ENCODE data around the gene MAPKAPK5. TPM values are rescaled to one million over a fixed set of nuclear protein-coding genes. Genes with fewer than 3 reads are reported as not detected.

MAPKAPK5 gene
- total RNA-seq, 3 donors from 2014 or later = 38.2 to 59.7 (median 40.0) TPM

GRCh38 chr12:111881716-111882115 is 39.7 kb downstream of the MAPKAPK5 start:
- DNase-seq (ENCODE audit: low spot score in 2 of 2) = no peak
- no peaks in the 10 kb centered on the region for H3K4me1 ChIP-seq
- intact Hi-C loops (cut with DNase I; ENCODE audit: low total_unique reads) = no loop called here
- no peak overlapping the region for H3K27ac ChIP-seq
- H3K4me3 ChIP-seq = no peak overlapping the region
- H3K27me3 ChIP-seq = no peaks in the 10 kb centered on the region
- no peaks in the 10 kb centered on the region for H3K9me3 ChIP-seq
- H3K36me3 ChIP-seq = no peaks in the 10 kb centered on the region
- no peak for TF ChIP-seq CTCF (IDR thresholded peaks at IDR 0.05)
- no peak for TF ChIP-seq POLR2AphosphoS5 (IDR thresholded peaks at IDR 0.05)
- TF ChIP-seq POLR2A (IDR thresholded peaks at IDR 0.05) = no peak

DNA sequence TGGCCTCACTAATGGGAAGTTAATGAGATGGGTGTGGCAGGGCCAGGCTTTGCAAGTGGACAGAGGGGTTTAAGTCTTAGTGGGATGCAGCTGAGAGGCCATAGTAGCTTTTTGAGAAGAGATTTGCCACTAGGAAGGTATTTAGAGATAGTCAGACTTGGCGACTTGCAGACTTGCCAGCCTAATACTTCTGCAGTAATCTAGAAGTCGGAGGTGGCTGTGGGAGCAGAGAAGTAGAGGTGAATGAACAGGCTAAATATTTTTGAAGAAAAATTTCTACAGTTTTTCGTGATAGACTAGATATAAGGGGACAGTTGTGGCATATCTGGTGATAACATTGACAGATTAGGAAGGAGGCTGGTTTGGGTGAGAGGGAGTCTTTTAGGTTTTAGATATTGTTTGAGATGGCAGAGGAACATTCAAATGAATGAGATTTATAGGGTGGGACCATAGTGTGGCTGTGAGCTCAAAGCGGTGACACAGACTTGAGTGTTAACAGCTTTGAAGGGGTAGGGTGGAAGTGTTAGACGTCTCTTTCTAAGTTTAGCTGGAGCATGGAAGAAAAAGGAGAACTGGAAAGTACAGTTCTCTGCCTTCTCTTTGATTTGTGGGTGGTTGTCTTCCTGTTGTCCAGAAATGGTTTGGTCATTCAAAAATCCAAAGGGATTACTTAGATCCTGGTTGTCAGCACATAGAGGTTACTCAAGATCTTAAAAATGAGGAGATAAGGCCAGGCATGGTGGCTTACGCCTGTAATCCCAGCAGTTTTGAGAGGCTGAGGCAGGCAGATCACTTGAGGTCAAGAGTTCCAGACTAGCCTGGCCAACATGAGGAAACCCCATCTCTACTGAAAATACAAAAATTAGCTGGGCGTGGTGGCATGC is 44.9 kb downstream of the MAPKAPK5 start:
- no peaks in the 10 kb centered on the region for H3K9me3 ChIP-seq
- DNase-seq (ENCODE audit: low spot score in 2 of 2) = no peak
- H3K4me1 ChIP-seq = no peaks in the 10 kb centered on the region
- H3K4me3 ChIP-seq = no peak overlapping the region
- H3K36me3 ChIP-seq = no peaks in the 10 kb centered on the region
- no peak overlapping the region for H3K27ac ChIP-seq
- TF ChIP-seq CTCF (IDR thresholded peaks at IDR 0.05) = no peak
- TF ChIP-seq POLR2AphosphoS5 (IDR thresholded peaks at IDR 0.05) = no peak
- intact Hi-C loops (cut with DNase I; ENCODE audit: low total_unique reads) = no loop called here
- H3K27me3 ChIP-seq = no peaks in the 10 kb centered on the region

- intact Hi-C loops (cut with DNase I; ENCODE audit: low total_unique reads) = no loop called here
- H3K4me1 ChIP-seq = no peaks in the 10 kb centered on the region
- no peaks in the 10 kb centered on the region for H3K9me3 ChIP-seq
- no peaks in the 10 kb centered on the region for H3K36me3 ChIP-seq
- no peak overlapping the region for H3K4me3 ChIP-seq
- H3K27ac ChIP-seq = no peak overlapping the region
- no peak for TF ChIP-seq CTCF (IDR thresholded peaks at IDR 0.05)
- no peak for TF ChIP-seq POLR2AphosphoS5 (IDR thresholded peaks at IDR 0.05)
- no peak for TF ChIP-seq POLR2A (IDR thresholded peaks at IDR 0.05)
- H3K27me3 ChIP-seq = no peaks in the 10 kb centered on the region
- no peak for DNase-seq (ENCODE audit: low spot score in 2 of 2)
Observed at GRCh38 chr12:111887926-111888745, 46.1 kb downstream of the MAPKAPK5 start.

GRCh38 chr12:111893287-111893686 is 51.3 kb downstream of the MAPKAPK5 start:
- Histone ChIP-seq H3K4me1 (no peaks in the 10 kb centered on the region), H3K4me3 (no peak overlapping the region), H3K36me3 (no peaks in the 10 kb centered on the region), H3K27ac (no peak overlapping the region), H3K27me3 (no peaks in the 10 kb centered on the region), H3K9me3 (no peaks in the 10 kb centered on the region)
- intact Hi-C loops (cut with DNase I; ENCODE audit: low total_unique reads) = no loop called here
- TF ChIP-seq POLR2A (IDR thresholded peaks at IDR 0.05) (no peak), POLR2AphosphoS5 (IDR thresholded peaks at IDR 0.05) (no peak), CTCF (IDR thresholded peaks at IDR 0.05) (no peak)
- no peak for DNase-seq (ENCODE audit: low spot score in 2 of 2)

DNA sequence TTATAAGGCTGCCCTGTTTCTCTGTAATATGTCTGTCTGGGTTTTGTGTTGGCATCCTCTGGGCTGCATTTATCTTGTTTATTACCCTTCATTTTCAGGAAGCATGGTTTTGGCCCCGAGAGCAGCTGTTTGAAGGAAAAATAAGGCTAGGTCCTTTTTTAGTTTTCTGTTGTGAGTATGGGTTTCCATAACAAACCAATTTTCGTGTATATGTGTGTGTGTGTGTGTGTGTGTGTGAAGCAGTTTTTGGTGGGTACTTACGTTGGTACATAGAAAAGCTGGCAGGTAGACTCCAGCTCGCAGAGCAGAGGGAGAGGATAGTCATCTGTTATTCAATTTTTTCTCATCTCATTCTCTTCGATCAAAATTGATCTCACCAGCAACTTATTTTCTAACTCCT is 52.5 kb downstream of the MAPKAPK5 start:
- TF ChIP-seq POLR2A (IDR thresholded peaks at IDR 0.05) = no peak
- no peak for TF ChIP-seq POLR2AphosphoS5 (IDR thresholded peaks at IDR 0.05)
- TF ChIP-seq CTCF (IDR thresholded peaks at IDR 0.05) = no peak
- DNase-seq (ENCODE audit: low spot score in 2 of 2) = no peak
- intact Hi-C loops (cut with DNase I; ENCODE audit: low total_unique reads) = no loop called here
- Histone ChIP-seq H3K9me3 (no peaks in the 10 kb centered on the region), H3K36me3 (no peaks in the 10 kb centered on the region), H3K4me1 (no peaks in the 10 kb centered on the region), H3K27me3 (no peaks in the 10 kb centered on the region), H3K4me3 (no peak overlapping the region), H3K27ac (no peak overlapping the region)
